Measurements from ENCODE around the gene GRAMD1A.
A peak's percentile ranks its signal among the peaks of the same experiment; 100 is the strongest.
"Not testable (repeated sequence)": the region's sequence is repeated elsewhere in the genome, so short reads cannot be mapped to it uniquely, and the experiment has no call there.

GRAMD1A gene

DNA sequence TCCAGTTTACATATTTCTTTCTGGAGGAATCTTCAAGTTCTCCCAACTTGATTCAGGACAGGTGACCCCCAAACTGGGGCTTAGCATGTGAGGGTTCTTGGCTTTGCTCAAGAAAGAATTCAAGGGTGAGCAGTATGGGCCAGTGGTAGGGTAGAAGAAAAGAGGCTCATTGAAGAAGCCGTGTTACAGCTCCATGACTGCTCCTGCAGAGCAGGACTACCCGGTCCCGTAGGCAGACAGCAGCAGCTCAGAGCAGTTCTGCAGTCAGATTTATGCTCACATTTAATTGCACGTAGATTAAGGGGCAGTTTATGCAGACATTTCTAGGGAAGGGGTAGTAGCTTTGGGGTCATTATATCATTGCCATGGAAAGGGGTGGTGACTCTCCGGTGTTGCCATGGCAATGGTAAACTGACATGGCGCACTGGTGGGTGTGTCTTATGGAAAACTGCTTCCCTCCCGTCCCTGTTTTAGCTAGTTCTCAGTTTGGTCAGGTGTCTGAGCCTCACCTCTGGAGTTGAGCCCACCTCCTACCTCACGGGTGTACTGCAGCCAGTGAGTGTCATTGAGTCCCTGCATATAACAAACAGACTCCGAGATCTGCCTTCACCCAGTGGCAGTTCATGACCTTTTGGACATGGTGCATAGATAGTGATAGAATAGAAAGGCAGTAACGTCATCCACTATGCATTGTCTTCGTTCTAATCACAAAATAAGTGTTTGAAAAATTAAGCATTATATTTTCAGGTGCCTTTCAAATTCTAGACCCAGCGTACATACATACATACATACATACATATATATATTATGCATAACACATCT, 20.1 kb upstream of the GRAMD1A start:
- DNase-seq (ENCODE audit: low spot score): no peak

DNA sequence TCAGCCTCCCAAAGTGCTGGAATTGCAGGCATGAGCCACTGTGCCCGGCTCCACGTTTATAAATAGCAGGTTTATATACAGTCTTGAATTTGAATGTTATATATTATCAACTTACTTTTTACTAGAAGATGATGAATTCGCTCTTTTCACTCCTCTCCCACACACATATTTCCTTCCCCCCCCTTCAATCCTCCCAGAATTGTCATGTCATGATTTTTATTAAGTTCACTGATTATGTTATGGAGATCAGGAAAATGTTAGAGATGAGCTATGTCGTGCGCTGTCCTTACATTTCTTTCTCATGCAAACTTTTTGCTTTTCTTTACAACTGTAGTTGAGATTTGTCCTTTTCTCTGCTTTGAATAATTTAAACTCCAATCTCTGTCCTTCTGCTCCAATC, 17.8 kb upstream of the GRAMD1A start:
- no peak for DNase-seq (ENCODE audit: low spot score)

DNA sequence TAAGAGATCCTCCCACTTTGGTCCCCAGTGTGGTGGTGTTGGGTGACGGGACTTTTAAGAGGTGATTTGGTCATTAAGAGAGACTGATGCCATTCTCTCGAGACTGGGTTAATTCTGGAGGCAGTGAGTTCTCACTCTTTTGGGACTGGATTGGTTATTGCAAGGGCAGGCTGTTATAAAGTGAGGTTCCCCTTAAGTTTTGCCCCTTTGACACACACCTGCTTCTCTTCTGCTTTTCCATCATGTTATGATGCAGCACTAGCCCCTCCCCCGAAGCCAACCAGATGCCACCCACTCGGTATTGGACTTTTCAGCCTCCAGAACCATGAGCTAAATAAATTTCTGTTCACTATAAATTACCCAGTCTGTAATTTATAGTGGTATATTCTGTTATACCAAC, 16.3 kb upstream of the GRAMD1A start:
- DNase-seq (ENCODE audit: low spot score): no peak

DNA sequence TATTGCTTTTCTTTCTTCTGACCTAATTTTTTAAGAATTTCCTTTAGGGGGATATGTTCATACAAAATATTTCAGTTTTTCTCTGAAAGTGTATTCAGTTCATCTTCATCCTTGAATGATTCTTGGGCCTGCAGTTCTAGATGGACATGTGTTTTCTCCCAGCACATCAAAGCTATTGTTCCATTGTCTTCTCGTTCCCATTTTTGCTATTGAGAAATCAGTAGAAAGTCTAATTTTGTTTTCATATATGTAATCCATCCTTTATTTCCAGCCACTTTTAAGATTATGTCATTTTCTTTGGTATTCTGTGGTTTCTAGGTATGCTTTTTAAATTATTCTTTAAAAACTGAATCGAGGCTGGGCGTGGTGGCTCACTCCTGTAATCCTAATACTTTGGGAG, 15.8 kb upstream of the GRAMD1A start:
- no peak for DNase-seq (ENCODE audit: low spot score)

DNA sequence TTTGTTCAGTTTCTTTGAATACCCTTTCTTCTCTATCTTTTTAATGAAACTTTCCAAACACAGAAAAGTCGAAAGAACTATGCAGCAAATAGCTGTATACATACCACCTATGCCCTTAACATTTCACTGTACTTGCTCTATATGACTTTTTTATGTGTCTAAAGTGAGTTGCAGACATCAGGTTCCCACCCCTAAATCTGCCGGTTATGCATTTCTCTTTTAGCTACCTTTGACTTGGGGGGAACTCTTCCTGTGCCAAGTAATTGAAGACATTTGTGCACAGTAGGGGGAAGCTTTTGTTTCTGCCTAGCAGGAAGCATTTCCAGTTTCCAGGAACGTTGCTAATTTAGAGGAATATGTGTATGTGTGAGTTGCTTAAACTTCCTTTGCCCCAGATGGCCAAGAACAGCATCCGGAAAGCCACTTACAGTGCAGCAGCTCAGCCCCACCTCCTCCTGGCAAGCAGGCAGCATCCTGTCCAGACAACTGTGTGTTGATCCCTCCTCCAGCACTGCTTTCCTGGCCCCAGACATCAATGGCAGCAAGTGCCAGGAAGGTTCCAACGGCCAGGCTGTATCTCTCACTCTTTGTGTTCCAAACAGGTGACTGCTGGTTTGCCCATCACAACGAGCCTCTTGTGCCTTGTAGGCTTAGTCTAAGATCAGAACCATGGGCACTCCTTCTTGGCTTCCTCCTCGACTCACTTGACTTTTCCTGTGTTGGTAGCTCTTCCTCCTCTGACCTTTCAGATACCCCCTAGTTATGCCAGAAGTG, 14.7 kb upstream of the GRAMD1A start:
- DNase-seq (ENCODE audit: low spot score): peak; percentile 14

DNA sequence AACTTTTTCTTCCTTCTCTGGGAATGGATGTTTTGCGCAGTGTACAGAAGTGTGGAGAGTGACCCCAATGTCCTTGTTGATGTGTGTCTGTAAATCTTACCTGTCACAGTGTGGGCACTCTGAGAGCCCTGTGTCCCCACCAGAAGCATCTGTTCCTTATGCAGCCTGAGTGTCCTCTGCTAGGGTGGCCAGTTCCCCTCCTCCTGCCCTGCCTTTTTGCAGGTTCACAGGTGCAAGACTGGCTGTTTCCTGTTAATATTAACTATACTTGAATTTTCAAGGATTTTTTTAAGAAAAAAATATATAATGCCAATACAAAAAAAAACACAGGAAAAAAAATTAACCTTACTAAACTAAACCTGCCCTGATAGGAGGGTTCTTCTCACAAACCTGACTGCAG, 12.0 kb upstream of the GRAMD1A start:
- DNase-seq (ENCODE audit: low spot score): no peak

DNA sequence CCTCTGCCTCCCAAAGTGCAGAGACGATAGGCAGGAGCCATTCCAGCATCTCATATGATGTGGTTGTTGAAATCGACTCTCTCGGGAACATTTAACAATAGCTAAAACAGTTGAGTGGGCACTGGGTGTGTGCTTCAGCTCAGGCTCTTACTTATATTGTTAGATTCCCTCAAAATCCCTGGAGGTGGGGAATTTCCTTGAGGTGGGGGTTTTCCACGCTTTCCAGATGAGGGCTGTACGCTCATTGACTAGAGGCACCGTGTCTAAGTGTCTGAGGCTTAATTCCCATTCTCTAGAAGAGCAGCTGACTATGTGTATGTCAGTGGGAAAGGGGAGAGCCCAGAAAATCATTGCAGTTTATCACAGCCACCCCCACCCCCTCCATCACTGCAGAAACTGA, 10.8 kb upstream of the GRAMD1A start:
- no peak for DNase-seq (ENCODE audit: low spot score)

DNA sequence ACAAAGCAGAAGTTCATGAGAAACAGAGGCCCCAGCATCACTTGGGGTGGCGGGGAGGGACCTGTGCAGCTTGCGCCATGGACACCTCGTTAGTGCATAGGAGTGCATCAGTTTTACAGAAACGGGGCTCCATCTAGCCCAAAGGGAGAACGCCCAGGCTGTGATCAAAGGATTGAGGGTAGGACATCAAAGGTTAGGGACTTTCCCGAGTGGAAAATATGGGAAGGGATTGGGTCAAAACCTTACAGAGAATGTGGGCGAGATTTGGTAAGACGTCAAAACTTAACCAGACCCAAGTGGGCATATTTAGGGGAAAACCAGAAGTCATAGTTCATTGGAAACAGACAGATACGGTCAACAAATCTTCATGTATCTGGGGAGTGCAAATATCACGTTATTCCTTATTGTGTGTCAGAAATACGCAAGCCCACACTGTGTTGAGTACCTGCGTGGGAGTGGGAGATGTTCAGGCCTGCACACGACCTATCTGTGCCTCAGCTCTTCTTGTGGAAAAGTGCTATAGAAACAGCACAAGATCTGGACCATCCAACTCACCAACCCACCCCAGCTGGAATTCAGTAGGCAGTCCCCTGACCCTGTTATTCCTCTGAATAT, 9.4 kb upstream of the GRAMD1A start:
- no peak for DNase-seq (ENCODE audit: low spot score)

DNA sequence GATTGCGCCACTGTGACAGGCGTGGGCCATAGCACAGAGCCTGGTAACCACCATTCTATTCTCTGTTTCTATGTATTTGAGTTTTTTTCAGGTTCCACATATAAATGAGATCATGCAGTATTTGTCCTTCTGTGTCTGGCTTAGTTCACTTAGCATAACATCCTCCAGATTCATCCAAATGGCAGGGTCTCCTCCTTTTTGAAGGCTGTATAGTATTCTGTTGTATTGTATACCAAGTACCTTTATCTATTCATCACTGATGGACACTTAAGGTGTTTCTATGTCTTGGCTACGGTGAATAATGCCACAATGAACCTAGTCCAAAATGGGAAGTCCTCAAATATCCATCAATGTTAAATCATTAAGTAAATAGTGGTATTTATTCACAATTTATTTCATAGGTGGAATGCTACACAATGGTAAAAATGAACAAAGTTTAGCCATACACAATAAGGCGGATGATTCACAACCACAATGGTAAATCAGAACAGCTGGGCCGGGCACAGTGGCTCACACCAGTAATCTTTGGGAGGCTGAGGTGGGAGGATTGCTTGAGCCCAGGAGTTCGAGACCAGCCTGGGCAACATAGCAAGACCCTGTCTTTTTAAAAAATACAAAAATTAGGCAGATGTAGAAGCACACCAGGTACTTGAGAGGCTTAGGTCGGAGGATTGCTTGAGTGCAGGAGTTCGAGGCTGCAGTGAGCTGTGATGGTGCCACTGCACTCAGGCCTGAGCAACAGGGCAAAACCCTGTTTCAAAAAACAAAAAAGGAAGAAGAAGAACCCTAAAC, 8.4 kb upstream of the GRAMD1A start:
- DNase-seq (ENCODE audit: low spot score): no peak

DNA sequence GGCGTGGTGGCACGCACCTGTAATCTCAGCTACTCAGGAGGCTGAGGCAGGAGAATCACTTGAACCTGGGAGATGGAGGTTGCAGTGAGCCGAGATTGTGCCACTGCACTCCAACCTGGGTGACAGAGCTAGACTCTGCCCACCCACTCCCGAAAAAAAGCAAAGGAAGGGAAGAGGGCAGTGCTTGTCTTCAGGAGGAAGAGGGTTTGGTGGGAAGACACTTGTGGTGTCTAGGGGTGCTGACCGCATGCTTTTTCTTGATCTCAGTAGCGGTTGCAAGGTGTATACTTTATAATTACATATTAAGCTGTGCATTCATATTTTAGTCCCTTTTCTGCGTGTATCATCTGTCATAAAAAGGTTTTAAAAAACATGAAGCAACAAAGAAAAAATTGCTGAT, 7.5 kb upstream of the GRAMD1A start:
- DNase-seq (ENCODE audit: low spot score): not testable (repeated sequence)

DNA sequence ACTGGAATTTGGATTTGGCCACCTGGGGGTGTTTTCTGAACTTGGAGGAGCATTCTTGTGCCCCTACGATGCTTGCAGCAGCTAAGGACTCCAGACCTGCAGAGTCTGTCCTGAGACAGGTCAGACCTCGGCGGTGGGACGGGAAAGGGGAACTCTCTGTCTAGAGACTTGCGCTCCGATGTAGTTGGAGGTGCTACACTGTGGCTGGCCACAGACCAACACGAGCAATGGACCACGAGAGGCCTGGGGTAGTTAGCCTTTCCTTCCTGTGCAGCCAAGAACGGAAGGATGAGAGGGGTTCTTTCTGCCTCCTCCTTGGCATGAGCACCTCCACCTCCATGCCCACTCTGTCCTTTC, 5.9 kb upstream of the GRAMD1A start:
- no peak for DNase-seq (ENCODE audit: low spot score)

DNA sequence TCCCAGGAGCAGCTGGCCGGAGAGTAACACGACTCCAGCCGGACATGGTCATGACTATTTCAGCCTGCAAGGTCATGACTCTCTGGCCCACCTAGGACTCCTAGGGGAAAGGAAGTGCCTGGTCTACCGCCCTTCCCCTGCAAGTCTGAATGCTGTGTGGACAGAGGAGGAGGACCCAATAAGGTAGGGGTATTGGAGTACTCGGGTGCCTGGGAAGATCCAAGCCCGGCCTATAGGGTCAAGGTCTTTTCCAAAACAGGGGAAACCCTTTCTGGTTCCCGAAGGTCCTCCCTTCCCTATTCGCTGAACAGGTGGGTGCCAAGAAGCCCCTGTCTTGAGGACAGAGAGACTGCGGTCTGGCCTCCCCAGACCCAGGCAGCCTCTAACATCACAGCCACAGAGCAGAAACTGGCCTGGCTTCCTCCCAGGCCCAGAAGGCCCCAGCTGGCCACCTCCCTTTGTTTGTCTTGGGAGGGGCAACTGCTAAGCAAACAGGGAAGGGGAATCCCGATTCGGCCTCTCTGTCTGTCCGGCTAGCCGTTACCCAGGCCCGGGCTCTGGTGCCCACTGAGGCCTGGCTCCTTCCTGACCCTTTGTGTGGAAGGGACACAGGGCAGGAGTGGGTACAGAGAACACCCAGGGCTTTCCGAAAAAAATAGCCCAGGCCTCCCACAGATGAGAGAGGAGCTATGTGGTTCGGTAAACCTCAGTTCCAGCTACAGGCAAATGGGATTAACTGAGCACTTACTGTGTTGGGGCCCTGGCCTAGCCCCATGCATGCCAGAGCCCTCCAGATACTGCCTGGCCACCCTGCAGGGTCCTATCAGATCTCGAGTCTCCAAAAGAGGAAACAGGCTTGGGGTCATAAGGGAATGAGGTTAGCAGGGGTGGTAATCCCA, 5.2 kb upstream of the GRAMD1A start:
- no peak for DNase-seq (ENCODE audit: low spot score)

DNA sequence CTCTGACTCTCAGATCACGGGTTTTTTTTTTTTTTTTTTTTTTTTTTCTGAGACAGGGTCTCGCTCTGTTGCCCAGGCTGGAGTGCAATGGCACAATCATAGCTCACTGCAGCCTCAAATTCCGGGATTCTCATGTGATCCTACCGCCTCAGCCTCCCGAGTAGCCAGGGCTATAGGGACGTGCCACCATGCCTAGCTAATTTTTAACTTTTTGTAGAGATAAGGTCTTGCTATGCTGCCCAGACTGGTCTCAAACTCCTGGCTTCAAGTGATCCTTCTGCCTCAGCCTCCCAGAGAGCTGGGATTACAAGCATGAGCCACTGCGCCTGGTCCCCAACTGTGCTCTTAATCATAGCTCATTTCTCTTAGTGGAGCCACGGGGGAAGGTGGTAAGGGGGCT, 4.6 kb upstream of the GRAMD1A start:
- no peak for DNase-seq (ENCODE audit: low spot score)

DNA sequence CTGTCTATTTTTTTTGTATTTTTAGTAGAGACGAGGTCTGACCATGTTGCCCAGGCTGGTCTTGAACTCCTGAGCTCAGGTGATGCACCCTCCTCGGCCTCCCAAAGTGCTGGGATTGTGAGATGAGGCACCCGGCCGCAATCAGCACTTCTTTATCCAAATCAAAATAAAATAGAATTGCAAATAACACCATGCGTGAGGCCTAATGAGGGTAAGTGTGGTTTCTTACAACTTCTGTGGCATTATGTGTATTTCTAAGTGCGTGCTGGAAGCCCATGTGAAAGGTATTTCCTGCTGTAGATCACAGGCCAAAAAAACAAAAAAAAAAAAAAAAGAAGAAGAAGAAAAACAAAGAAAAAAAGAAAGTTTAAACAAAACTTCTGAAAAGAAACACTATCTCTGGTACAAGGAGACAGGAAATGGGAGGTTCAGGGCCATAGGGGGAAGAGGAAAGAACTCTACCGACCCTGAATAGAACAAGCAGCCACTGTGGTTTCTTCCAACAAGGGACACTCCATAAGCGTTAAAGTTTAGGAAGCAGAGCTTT, 3.0 kb upstream of the GRAMD1A start:
- peak; percentile 20 for DNase-seq (ENCODE audit: low spot score)

DNA sequence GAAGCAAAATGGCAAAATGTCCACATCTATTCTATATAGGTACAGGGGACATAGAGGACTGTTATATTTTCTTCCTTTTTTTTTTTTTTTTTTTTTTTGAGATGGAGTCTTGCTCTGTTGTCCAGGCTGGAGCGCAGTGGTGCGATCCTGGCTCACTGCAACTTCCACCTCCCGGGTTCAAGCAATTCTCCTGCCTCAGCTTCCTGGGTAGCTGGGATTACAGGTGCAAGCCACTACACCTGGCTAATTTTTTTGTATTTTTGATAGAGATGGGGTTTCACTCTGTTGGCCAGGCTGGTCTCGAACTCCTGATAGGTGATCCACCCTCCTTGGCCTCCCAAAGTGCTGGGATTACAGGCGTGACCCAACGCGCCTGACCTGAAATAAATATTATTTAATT, 1.9 kb upstream of the GRAMD1A start:
- DNase-seq (ENCODE audit: low spot score): not testable (repeated sequence)

DNA sequence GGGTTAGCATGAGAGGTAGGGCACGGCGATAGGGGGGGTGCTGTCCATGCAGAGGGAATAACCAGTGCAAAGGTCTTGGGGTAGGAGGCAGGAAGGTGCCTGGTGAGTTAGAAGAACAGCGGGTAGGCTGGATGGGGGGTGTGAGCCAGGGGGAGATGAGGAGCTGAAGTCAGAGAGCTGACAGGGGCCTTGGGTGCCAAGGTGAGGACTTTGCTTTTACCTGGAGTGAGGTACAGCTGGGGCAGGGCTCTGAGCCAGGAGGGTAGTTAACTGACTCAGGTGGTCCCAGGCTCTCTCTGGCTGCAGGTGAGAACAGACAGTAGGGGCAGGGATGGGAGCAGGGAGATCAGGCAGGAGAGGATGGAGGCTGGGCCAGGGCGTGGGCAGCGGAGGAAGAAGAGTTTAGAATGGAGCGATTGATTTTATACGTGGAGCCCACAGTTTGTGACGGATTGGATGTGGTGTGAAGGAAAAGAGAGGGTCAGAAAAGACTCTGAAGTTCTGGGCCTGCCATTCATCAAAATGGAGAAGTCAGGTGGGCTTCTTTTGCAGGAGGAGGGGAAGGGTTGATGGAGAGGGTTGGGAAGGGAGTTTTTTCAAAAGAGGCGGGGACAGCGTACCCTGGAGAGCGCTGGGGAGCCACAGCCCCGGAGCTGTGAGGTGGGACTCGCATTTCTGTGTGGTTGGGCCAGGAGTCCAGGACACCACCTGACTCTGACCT, 1.2 kb upstream of the GRAMD1A start:
- no peak for DNase-seq (ENCODE audit: low spot score)

DNA sequence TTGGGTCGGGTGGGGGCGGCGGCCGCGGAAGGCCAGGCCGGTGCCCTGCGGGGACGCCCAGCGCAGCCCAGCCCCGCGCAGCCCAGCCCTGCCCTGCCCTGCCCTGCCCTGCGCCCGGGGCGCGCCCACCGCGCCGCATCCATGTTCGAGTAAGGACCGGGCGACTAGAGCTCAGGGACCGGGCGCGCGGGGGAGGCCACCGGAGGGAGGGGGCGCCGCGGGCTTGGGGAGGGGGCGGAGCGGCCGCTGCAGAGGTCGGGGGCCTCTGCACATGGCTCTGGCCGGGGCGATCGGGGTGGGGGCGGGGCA, 169 bp downstream of the GRAMD1A start:
- DNase-seq (ENCODE audit: low spot score): no peak

DNA sequence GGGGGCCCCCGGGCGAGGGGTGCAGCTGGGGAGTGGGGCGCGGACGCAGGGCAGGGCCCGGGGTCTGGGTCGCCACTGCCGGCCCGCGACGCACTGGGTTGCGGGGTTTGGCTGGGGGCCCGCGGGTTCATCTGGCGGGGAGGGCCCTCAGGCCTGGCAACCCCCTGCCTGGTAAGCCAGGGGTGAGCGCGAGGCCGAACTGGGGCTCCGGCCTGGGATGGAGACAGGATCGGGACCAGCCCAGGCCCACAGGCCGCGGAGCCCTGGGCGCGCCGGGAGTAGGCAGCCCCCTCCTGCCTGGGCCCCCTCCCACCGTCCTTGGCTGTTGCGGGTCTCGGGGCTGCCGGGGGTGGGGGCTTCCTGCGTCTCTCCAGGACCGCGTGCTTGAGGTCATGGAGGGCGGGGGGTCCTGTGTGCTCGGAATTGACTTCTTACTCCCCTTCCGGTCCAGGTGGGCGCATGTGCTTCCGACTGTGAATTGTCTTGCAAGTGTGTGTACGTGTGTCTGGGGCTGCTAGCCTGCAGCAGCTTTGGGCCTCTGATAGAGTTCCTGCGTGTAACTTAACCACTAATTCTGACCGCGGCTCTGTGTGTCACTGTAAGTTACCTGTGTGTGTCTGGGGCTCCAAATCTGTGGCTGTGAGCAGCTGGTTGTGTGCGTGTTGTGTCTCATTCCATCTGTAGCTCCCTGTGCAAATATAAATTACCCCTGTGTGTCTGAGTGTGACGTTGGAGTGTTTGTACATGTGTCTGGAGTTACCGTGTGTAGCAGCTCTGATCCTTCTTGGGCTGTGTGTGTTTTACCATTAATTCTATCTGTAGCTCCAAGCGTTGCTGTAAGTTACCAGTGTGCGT, 751 bp downstream of the GRAMD1A start:
- DNase-seq (ENCODE audit: low spot score): peak; percentile 65

DNA sequence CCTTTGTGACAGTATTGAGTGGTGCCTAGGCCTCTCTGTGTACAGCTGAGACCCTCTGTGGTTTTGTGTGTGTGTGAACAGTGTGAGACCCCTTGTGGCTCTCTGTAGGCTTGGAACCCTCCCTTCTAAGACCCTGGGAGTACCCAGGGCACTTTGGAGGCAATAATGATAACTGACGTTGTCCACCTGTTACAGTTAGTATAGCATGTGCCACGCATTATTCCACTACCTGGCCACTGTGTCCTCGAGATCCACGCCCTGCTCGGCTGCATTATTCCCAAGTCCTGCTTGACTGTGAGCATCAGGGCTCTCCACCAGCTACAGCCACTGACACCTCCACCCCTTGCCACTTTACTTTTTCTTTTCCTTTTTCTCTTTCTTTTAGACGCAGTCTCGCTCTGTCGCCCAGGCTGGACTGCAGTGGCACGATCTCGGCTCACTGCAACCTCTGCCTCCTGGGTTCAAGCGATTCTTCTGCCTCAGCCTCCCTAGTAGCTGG, 2.0 kb downstream of the GRAMD1A start:
- no peak for DNase-seq (ENCODE audit: low spot score)

All from CD4-positive, alpha-beta T cell treated with Interleukin-15 for 4 hours (primary cell).